HEK293 (cell line): ENCODE measurements around the gene GMCL1.

Source experiments
- CTCF ChIA-PET: fragments of 350-600 bp; formaldehyde crosslinking; extraction: SDS; loops from one replicate; lab custom pipeline; 2021; ENCODE audit warnings: antibody characterized with exemption; lab: Yijun Ruan, JAX
- POLR2A ChIA-PET: fragments of 300-600 bp; formaldehyde crosslinking; extraction: SDS; loops from one replicate; lab custom pipeline; 2020; ENCODE audit warnings: antibody characterized with exemption, inconsistent platforms; lab: Yijun Ruan, JAX
- H3K27ac ChIP-seq: fragments of 200-500 bp; sonication (Bioruptor generic); 2 replicates; pipeline ENCODE4 v1.5.1; 2014; ENCODE audit warnings: low read depth, low read length, control low read depth, inconsistent platforms; ENCODE audit errors: extremely low read depth
- H3K36me3 ChIP-seq, 2 experiments: fragments of 200-500 bp in 1 of 2; sonication (Bioruptor generic) in 1 of 2; 1 replicate in 1 of 2; 2 replicates in 1 of 2; pipeline ENCODE4 v1.5.1; 2014 to 2017; ENCODE audit warnings: inconsistent platforms in 2 of 2, low read length in 2 of 2; ENCODE audit not compliant: control insufficient read depth in 2 of 2, insufficient read depth in 1 of 2
- H3K4me1 ChIP-seq: fragments of 200-500 bp; sonication (Bioruptor generic); 2 replicates; pipeline ENCODE4 v1.5.1; 2014; ENCODE audit warnings: mild to moderate bottlenecking, low read length, inconsistent platforms; ENCODE audit not compliant: control insufficient read depth, insufficient read depth
- H3K4me3 ChIP-seq: 2 replicates; pipeline ENCODE4 v1.5.1; 2011; ENCODE audit warnings: low read depth, mild to moderate bottlenecking, control low read depth, low read length, moderate library complexity
- H3K9me3 ChIP-seq: fragments of 200-500 bp; sonication (Bioruptor generic); 2 replicates; pipeline ENCODE4 v1.5.1; 2014; ENCODE audit warnings: low read depth, low read length, inconsistent platforms; ENCODE audit not compliant: control insufficient read depth, insufficient read depth
- INSM2 ChIP-seq: fragments of 450-650 bp; formaldehyde crosslinking; IDR thresholded peaks from 2 replicates; pipeline ENCODE4 v1.5.1; 2016; ENCODE audit warnings: missing biosample characterization, missing genetic modification characterization
- PRDM6 ChIP-seq: fragments of 450-650 bp; formaldehyde crosslinking; IDR thresholded peaks from 2 replicates; pipeline ENCODE4 v1.5.1; 2017; ENCODE audit warnings: missing biosample characterization, missing genetic modification characterization
- TCF7L2 ChIP-seq: IDR thresholded peaks from 2 replicates; pipeline ENCODE4 v1.6.1; 2011; ENCODE audit warnings: low read depth, mild to moderate bottlenecking, inconsistent platforms, low read length, moderate library complexity, borderline replicate concordance
- ZNF148 ChIP-seq: fragments of 450-650 bp; formaldehyde crosslinking; IDR thresholded peaks from 2 replicates; pipeline ENCODE4 v1.5.0; 2017; ENCODE audit warnings: missing biosample characterization, missing genetic modification characterization, borderline replicate concordance
- ZNF221 ChIP-seq: fragments of 450-650 bp; formaldehyde crosslinking; IDR thresholded peaks from 2 replicates; pipeline ENCODE4 v1.5.1; 2017; ENCODE audit warnings: missing biosample characterization, missing genetic modification characterization, borderline replicate concordance
- ZNF274 ChIP-seq, 2 experiments: fragments of 200-500 bp in 1 of 2; fragments of 450-650 bp in 1 of 2; sonication (Bioruptor generic) in 1 of 2; formaldehyde crosslinking in 1 of 2; IDR thresholded peaks; 2 replicates each; pipeline versions ENCODE4 v1.5.1 to v1.6.1; 2014 to 2016; ENCODE audit warnings: borderline replicate concordance in 1 of 2, inconsistent platforms in 1 of 2, low read length in 1 of 2, missing biosample characterization in 1 of 2, missing genetic modification characterization in 1 of 2
- ZNF423 ChIP-seq: fragments of 450-650 bp; formaldehyde crosslinking; IDR thresholded peaks from 2 replicates; pipeline ENCODE4 v1.5.1; 2016; ENCODE audit warnings: missing biosample characterization, missing genetic modification characterization
- ZNF426 ChIP-seq: fragments of 450-650 bp; formaldehyde crosslinking; IDR thresholded peaks from 2 replicates; pipeline ENCODE4 v1.5.1; 2017; ENCODE audit warnings: missing biosample characterization, missing genetic modification characterization, mild to moderate bottlenecking, inconsistent platforms, moderate library complexity
- ZNF48 ChIP-seq: fragments of 450-650 bp; formaldehyde crosslinking; IDR thresholded peaks from 2 replicates; pipeline ENCODE4 v1.5.1; 2016; ENCODE audit warnings: missing biosample characterization, missing genetic modification characterization
- ZNF560 ChIP-seq: fragments of 450-650 bp; formaldehyde crosslinking; IDR thresholded peaks from 2 replicates; pipeline ENCODE4 v1.5.1; 2017; ENCODE audit warnings: missing biosample characterization, missing genetic modification characterization, borderline replicate concordance
- ZNF76 ChIP-seq: fragments of 450-650 bp; formaldehyde crosslinking; IDR thresholded peaks from 2 replicates; pipeline ENCODE4; 2016; ENCODE audit warnings: low read depth, missing biosample characterization, missing genetic modification characterization, borderline replicate concordance
- TF ChIP-seq, protein P1 (sequence below): fragments of 450-650 bp; formaldehyde crosslinking; IDR thresholded peaks from 2 replicates; pipeline ENCODE4 v1.5.1; 2016; ENCODE audit warnings: missing biosample characterization, missing genetic modification characterization
- TF ChIP-seq, protein P2 (sequence below): fragments of 450-650 bp; formaldehyde crosslinking; IDR thresholded peaks from 2 replicates; pipeline ENCODE4 v1.5.1; 2016; ENCODE audit warnings: missing biosample characterization, missing genetic modification characterization

Gene GMCL1

DNA sequence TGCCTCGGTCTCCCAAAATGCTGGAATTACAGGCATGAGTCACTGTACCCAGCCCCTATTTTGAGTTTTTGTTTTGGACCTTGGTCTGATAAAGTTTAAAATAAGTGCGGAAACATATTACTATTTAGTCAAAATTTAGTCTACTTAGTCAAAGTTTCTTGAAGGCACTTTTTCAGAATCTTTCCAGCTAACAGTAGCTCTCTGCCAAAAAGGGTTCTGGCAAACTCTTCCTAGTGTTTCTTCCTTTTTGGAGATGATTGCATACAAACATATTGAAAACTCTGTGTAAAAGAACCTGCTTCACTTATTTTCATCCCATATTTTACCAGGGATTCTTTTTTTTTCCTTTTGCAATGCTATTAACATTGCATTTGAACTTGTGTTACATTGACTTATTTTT is 28.8 kb downstream of the GMCL1 start (continued):
- TF ChIP-seq PRDM6 (tag by site-specific recombination) (no peak), INSM2 (tag by site-specific recombination) (no peak), ZNF560 (tag by site-specific recombination) (no peak), ZNF76 (tag by site-specific recombination) (no peak), ZNF221 (tag by site-specific recombination) (no peak), TCF7L2 (no peak)

DNA sequence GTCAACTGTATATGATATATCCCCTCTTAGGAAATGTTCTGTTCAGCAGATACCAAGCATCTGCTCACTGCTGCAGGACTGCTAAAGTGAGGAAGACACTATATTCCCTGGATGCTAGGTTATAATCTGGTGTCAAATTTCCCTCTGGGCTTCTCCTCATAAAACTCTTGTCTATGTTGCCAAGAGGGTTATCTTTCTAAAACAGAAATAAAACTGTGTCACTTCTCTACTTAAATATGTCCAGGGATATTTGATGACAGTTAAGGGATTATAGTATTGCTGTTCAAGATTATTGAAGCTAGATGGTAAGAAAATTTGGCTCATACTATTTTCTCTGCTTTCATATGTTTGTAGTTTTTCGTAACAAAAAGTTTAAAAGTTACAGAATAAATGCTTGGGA is 33.8 kb downstream of the GMCL1 start:
- no peak for TF ChIP-seq ZNF423 (tag by site-specific recombination)
- TF ChIP-seq ZNF274 (IDR thresholded peaks at IDR 0.05; ENCODE audit: low read length) = no peak
- TF ChIP-seq ZNF274 (tag by site-specific recombination; IDR thresholded peaks at IDR 0.05; ENCODE audit: borderline replicate concordance) = no peak
- no peak for TF ChIP-seq ZNF148 (tag by site-specific recombination)
- TF ChIP-seq, protein P1, sequence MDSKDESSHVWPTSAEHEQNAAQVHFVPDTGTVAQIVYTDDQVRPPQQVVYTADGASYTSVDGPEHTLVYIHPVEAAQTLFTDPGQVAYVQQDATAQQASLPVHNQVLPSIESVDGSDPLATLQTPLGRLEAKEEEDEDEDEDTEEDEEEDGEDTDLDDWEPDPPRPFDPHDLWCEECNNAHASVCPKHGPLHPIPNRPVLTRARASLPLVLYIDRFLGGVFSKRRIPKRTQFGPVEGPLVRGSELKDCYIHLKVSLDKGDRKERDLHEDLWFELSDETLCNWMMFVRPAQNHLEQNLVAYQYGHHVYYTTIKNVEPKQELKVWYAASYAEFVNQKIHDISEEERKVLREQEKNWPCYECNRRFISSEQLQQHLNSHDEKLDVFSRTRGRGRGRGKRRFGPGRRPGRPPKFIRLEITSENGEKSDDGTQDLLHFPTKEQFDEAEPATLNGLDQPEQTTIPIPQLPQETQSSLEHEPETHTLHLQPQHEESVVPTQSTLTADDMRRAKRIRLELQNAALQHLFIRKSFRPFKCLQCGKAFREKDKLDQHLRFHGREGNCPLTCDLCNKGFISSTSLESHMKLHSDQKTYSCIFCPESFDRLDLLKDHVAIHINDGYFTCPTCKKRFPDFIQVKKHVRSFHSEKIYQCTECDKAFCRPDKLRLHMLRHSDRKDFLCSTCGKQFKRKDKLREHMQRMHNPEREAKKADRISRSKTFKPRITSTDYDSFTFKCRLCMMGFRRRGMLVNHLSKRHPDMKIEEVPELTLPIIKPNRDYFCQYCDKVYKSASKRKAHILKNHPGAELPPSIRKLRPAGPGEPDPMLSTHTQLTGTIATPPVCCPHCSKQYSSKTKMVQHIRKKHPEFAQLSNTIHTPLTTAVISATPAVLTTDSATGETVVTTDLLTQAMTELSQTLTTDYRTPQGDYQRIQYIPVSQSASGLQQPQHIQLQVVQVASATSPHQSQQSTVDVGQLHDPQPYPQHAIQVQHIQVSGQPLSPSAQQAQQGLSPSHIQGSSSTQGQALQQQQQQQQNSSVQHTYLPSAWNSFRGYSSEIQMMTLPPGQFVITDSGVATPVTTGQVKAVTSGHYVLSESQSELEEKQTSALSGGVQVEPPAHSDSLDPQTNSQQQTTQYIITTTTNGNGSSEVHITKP (tag by site-specific recombination) = no peak
- no peak for TF ChIP-seq ZNF48
- no peak for TF ChIP-seq ZNF426
- TF ChIP-seq, protein P2, sequence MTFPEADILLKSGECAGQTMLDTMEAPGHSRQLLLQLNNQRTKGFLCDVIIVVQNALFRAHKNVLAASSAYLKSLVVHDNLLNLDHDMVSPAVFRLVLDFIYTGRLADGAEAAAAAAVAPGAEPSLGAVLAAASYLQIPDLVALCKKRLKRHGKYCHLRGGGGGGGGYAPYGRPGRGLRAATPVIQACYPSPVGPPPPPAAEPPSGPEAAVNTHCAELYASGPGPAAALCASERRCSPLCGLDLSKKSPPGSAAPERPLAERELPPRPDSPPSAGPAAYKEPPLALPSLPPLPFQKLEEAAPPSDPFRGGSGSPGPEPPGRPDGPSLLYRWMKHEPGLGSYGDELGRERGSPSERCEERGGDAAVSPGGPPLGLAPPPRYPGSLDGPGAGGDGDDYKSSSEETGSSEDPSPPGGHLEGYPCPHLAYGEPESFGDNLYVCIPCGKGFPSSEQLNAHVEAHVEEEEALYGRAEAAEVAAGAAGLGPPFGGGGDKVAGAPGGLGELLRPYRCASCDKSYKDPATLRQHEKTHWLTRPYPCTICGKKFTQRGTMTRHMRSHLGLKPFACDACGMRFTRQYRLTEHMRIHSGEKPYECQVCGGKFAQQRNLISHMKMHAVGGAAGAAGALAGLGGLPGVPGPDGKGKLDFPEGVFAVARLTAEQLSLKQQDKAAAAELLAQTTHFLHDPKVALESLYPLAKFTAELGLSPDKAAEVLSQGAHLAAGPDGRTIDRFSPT (tag by site-specific recombination) = no peak
- no peaks in the 10 kb centered on the region for H3K9me3 ChIP-seq
- peaks cover 40 to 55% of the 10 kb centered on the region in 2 experiments for H3K36me3 ChIP-seq
- ChIA-PET POLR2A (no interaction called here), CTCF (interaction anchor here (1.9 kb wide), 1 partner anchor 138 kb away, joined by 8 read pairs; no protein-coding TSS in a partner anchor)
- no peak overlapping the region for H3K27ac ChIP-seq
- H3K4me1 ChIP-seq = no peaks in the 10 kb centered on the region
- H3K4me3 ChIP-seq = no peak overlapping the region
